Upper lobe of left lung (tissue), 4 donors: ENCODE results near the gene GAMT.

Experiments used
- CTCF ChIP-seq, 6 experiments: fragments of 450-650 bp in 4 of 6; fragments of 200-600 bp in 2 of 6; sonication (generic) in 2 of 6; IDR thresholded peaks; one replicate each; pipeline ENCODE4 v1.5.1; 2016 to 2019; ENCODE audit warnings: antibody characterized with exemption in 6 of 6
- EP300 ChIP-seq, 4 donors: sonication (generic); formaldehyde crosslinking; IDR thresholded peaks; one replicate each; pipeline ENCODE4 v1.5.1; 2017; ENCODE audit warnings: antibody characterized with exemption in 4 of 4, control low read depth in 2 of 4
- POLR2A ChIP-seq, 4 donors: fragments of 450-650 bp; IDR thresholded peaks; one replicate each; pipeline ENCODE4 v1.5.1; 2016 to 2017; ENCODE audit warnings: antibody characterized with exemption in 4 of 4, mild to moderate bottlenecking in 2 of 4
- POLR2AphosphoS5 ChIP-seq, 2 donors: sonication (generic); formaldehyde crosslinking; IDR thresholded peaks; one replicate each; pipeline ENCODE4 v1.5.1; 2017; ENCODE audit warnings: antibody characterized with exemption in 2 of 2

- TF ChIP-seq CTCF (IDR thresholded peaks at IDR 0.05) (no peak), POLR2A (IDR thresholded peaks at IDR 0.05) (no peak), POLR2AphosphoS5 (IDR thresholded peaks at IDR 0.05) (no peak), EP300 (IDR thresholded peaks at IDR 0.05) (no peak)
Measured at GRCh38 chr19:1434040-1434366, 32.7 kb upstream of the GAMT start.
